WTC11 (cell line): Measurements from ENCODE around the gene SHROOM2. TPM values are rescaled to one million over a fixed set of nuclear protein-coding genes. Genes with fewer than 3 reads are reported as not detected.
A peak's percentile ranks its signal among the peaks of the same experiment; 100 is the strongest.

ENCODE experiments used
- ATAC-seq: fragments of 200-7000 bp; cut with Tn5 transposase; 2 replicates; pipeline ENCODE4 v1.10.0; 2021; ENCODE audit warnings: mild to moderate bottlenecking, moderate library complexity
- CTCF ChIA-PET: fragments of 300-600 bp; sonication (Branson Sonifier 250); formaldehyde crosslinking; loops from one replicate; lab custom pipeline; 2021; ENCODE audit warnings: antibody characterized with exemption; lab: Charles Lee
- POLR2A ChIA-PET: fragments of 350-600 bp; sonication (Branson Sonifier 250); formaldehyde crosslinking; loops from one replicate; lab custom pipeline; 2021; ENCODE audit warnings: antibody characterized with exemption; lab: Charles Lee
- DNase-seq: peaks from one replicate; pipeline ENCODE4 v3.0.0; 2021; ENCODE audit warnings: low spot score
- H3K27ac Mint-ChIP-seq: 2 replicates; pipeline ENCODE4 v1.8.0; 2021; ENCODE audit warnings: mixed read lengths
- H3K27me3 Mint-ChIP-seq: 2 replicates; pipeline ENCODE4 v1.8.0; 2021; ENCODE audit warnings: low read depth, mild to moderate bottlenecking, moderate library complexity, mixed read lengths
- H3K36me3 Mint-ChIP-seq: 2 replicates; pipeline ENCODE4 v1.8.0; 2021; ENCODE audit warnings: mixed read lengths
- H3K4me1 Mint-ChIP-seq: 2 replicates; pipeline ENCODE4 v1.8.0; 2022; ENCODE audit warnings: mixed read lengths
- H3K4me3 Mint-ChIP-seq: 2 replicates; pipeline ENCODE4 v1.8.0; 2021; ENCODE audit warnings: mild to moderate bottlenecking, moderate library complexity, mixed read lengths
- H3K9me3 Mint-ChIP-seq: 2 replicates; pipeline ENCODE4 v1.8.0; 2021; ENCODE audit warnings: mixed read lengths
- CDX4 ChIP-seq: fragments of 250-450 bp; sonication (Bioruptor Pico); IDR thresholded peaks from 2 replicates; pipeline ENCODE4 v1.9.0; 2021; ENCODE audit warnings: moderate library complexity, mild to moderate bottlenecking, inconsistent platforms, borderline replicate concordance
- E2F1 ChIP-seq: sonication (generic); formaldehyde crosslinking; IDR thresholded peaks from 2 replicates; pipeline ENCODE4 v1.8.0; 2022; ENCODE audit warnings: mild to moderate bottlenecking, missing genetic modification reagents
- ESRRA ChIP-seq: sonication (generic); formaldehyde crosslinking; IDR thresholded peaks from 2 replicates; pipeline ENCODE4 v1.8.1; 2022; ENCODE audit warnings: mild to moderate bottlenecking, missing genetic modification reagents, borderline replicate concordance
- FOXP4 ChIP-seq: sonication (generic); formaldehyde crosslinking; IDR thresholded peaks from 2 replicates; pipeline ENCODE4 v1.8.0; 2022; ENCODE audit warnings: mild to moderate bottlenecking, missing genetic modification reagents
- GABPB1 ChIP-seq: sonication (generic); formaldehyde crosslinking; IDR thresholded peaks from 2 replicates; pipeline ENCODE4 v1.8.1; 2023; ENCODE audit warnings: mild to moderate bottlenecking, missing genetic modification reagents
- GRHL2 ChIP-seq: fragments of 250-450 bp; sonication (Bioruptor Pico); IDR thresholded peaks from 2 replicates; pipeline ENCODE4 v1.8.0; 2022; ENCODE audit warnings: mild to moderate bottlenecking, moderate library complexity; ENCODE audit not compliant: insufficient replicate concordance, severe bottlenecking
- MXD4 ChIP-seq: fragments of 250-450 bp; sonication (Bioruptor Pico); IDR thresholded peaks from 2 replicates; pipeline ENCODE4 v1.8.0; 2021; ENCODE audit warnings: mild to moderate bottlenecking, moderate library complexity, borderline replicate concordance
- SP1 ChIP-seq: sonication (generic); formaldehyde crosslinking; conservative IDR thresholded peaks from 2 replicates; pipeline ENCODE4 v1.8.1; 2022; ENCODE audit warnings: missing genetic modification reagents
- TCF7 ChIP-seq: sonication (generic); formaldehyde crosslinking; IDR thresholded peaks from 2 replicates; pipeline ENCODE4 v1.8.0; 2022; ENCODE audit warnings: mild to moderate bottlenecking, low read depth, missing genetic modification reagents, moderate library complexity
- TEAD1 ChIP-seq: sonication (generic); formaldehyde crosslinking; IDR thresholded peaks from 2 replicates; pipeline ENCODE4 v1.8.0; 2022; ENCODE audit warnings: mild to moderate bottlenecking, missing genetic modification reagents
- TEAD4 ChIP-seq: sonication (generic); formaldehyde crosslinking; IDR thresholded peaks from 2 replicates; pipeline ENCODE4 v1.8.0; 2022; ENCODE audit warnings: mild to moderate bottlenecking, missing genetic modification reagents
- ZBTB43 ChIP-seq: sonication (generic); formaldehyde crosslinking; IDR thresholded peaks from 2 replicates; pipeline ENCODE4 v1.8.1; 2023; ENCODE audit warnings: mild to moderate bottlenecking, missing genetic modification reagents
- ZNF317 ChIP-seq: sonication (generic); formaldehyde crosslinking; IDR thresholded peaks from 2 replicates; pipeline ENCODE4 v1.8.1; 2023; ENCODE audit warnings: low read depth, mild to moderate bottlenecking, moderate library complexity, missing genetic modification reagents, borderline replicate concordance
- ZNF396 ChIP-seq: fragments of 250-450 bp; sonication (Bioruptor Pico); IDR thresholded peaks from 2 replicates; pipeline ENCODE4 v1.8.0; 2021; ENCODE audit warnings: mild to moderate bottlenecking, moderate library complexity, borderline replicate concordance
- ZNF423 ChIP-seq: fragments of 250-450 bp; sonication (Bioruptor Pico); IDR thresholded peaks from 2 replicates; pipeline ENCODE4 v2.1.2; 2022; ENCODE audit warnings: mild to moderate bottlenecking, moderate library complexity
- total RNA-seq: library from RNA; stranded (reverse); gene quantifications from 3 replicates; pipeline ENCODE4 v1.2.3, GENCODE V29; 2021
- TF ChIP-seq, protein P1 (sequence below): fragments of 250-450 bp; sonication (Bioruptor Pico); IDR thresholded peaks from 2 replicates; pipeline ENCODE4 v1.9.0; 2021; ENCODE audit warnings: mild to moderate bottlenecking
- TF ChIP-seq, protein P2 (sequence below): fragments of 250-450 bp; sonication (Bioruptor Pico); IDR thresholded peaks from 2 replicates; pipeline ENCODE4 v1.8.0; 2021; ENCODE audit warnings: mild to moderate bottlenecking

SHROOM2 gene
- total RNA-seq, 1 experiment from 2014 or later, result 14.8 TPM

- TF ChIP-seq FOXP4 (CRISPR knock-in tag) (no peak), TEAD4 (no peak), TCF7 (no peak)
Measured at GRCh38 chrX:9816084-9816700, 30.0 kb downstream of the SHROOM2 start (continued).

- Mint-ChIP-seq H3K36me3 (no peaks in the 10 kb centered on the region), H3K27ac (peak overlapping the region; percentile 91), H3K4me1 (peaks cover 55% of the 10 kb centered on the region)
- peak; percentile 36 for ATAC-seq
- POLR2A ChIA-PET, result interaction anchor here (0.5 kb wide), 1 partner anchor 23 kb away, joined by 6 read pairs; no protein-coding TSS in a partner anchor
- no peak for DNase-seq
- CTCF ChIA-PET, result no interaction called here
- no peak for TF ChIP-seq CDX4 (CRISPR knock-in tag)
- no peak for TF ChIP-seq ZNF423 (CRISPR knock-in tag)
- no peak for TF ChIP-seq ESRRA (CRISPR knock-in tag)
- TF ChIP-seq, protein P1, sequence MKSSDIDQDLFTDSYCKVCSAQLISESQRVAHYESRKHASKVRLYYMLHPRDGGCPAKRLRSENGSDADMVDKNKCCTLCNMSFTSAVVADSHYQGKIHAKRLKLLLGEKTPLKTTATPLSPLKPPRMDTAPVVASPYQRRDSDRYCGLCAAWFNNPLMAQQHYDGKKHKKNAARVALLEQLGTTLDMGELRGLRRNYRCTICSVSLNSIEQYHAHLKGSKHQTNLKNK (CRISPR knock-in tag), result no peak
- no peak for TF ChIP-seq SP1 (CRISPR knock-in tag)
- no peak for TF ChIP-seq GRHL2 (CRISPR knock-in tag)
- no peak for TF ChIP-seq GABPB1
- no peak for TF ChIP-seq ZNF317 (CRISPR knock-in tag)
- TF ChIP-seq, all 79 proteins: peak for 0
- Mint-ChIP-seq H3K4me3 (peak overlapping the region; percentile 48), H3K9me3 (no peaks in the 10 kb centered on the region), H3K27me3 (no peaks in the 10 kb centered on the region)
Measured at GRCh38 chrX:9821572-9821971, 35.3 kb downstream of the SHROOM2 start.

GRCh38 chrX:9824554-9824953 is 38.3 kb downstream of the SHROOM2 start:
- Mint-ChIP-seq H3K4me3 (peak overlapping the region; percentile 18; the same call in 1 of the 2 replicates), H3K4me1 (peaks cover 64% of the 10 kb centered on the region), H3K27me3 (no peaks in the 10 kb centered on the region), H3K9me3 (no peaks in the 10 kb centered on the region), H3K27ac (peak overlapping the region; percentile 84; the same call in 1 of the 2 replicates), H3K36me3 (no peaks in the 10 kb centered on the region)
- ChIA-PET POLR2A (no interaction called here), CTCF (interaction anchor here (1.1 kb wide), 1 partner anchor 41 kb away, joined by 3 read pairs; no protein-coding TSS in a partner anchor)
- TF ChIP-seq TEAD1 (CRISPR knock-in tag) (0 out of 2 replicates have a peak, but pooled peaks have one; percentile 31), CDX4 (CRISPR knock-in tag) (no peak)
- ATAC-seq, result peak; percentile 50
- DNase-seq, result peak; percentile 21

DNA sequence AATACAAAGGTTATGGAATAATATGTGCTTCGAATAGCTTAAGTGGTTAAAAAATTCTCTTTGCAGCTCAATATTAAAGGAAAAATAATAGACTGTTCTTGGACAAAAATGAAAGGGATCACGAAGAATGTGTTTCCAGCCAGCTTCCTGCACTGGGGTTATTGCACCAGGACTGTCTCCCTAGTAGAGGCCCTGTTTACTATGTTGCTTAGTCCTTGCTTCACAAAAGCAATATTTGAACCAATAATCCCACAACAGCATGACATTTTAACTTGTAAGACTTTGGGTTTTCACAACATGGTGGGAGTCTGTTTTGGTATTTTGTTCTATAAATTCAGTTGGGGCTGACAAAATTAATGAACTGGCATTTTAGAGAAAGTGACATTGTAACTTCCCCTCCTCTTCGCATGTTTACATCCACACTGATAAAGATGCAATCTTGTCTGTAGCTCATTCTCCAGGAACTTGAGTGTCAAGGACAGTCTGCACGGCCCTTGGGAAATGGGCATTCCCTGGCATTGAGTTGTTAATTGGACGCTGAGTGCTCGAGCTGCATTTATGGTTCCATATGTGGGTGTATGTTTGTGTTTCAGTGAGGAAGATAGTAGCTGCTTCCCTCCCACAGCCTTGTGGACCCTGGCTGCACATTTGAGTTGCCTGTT is 39.0 kb downstream of the SHROOM2 start:
- ATAC-seq, result no peak
- Mint-ChIP-seq H3K4me1 (peaks cover 65% of the 10 kb centered on the region), H3K27ac (peak overlapping the region; percentile 83), H3K36me3 (no peaks in the 10 kb centered on the region), H3K4me3 (peak overlapping the region; percentile 8; the same call in 1 of the 2 replicates), H3K9me3 (no peaks in the 10 kb centered on the region), H3K27me3 (no peaks in the 10 kb centered on the region)
- POLR2A ChIA-PET, result no interaction called here
- CTCF ChIA-PET, result interaction anchor here (1.1 kb wide), 1 partner anchor 41 kb away, joined by 3 read pairs; no protein-coding TSS in a partner anchor
- no peak for DNase-seq
- TF ChIP-seq ZNF396 (CRISPR knock-in tag) (no peak), MXD4 (CRISPR knock-in tag) (no peak), ZBTB43 (no peak), E2F1 (CRISPR knock-in tag) (no peak), TEAD1 (CRISPR knock-in tag) (no peak)
- TF ChIP-seq, protein P2, sequence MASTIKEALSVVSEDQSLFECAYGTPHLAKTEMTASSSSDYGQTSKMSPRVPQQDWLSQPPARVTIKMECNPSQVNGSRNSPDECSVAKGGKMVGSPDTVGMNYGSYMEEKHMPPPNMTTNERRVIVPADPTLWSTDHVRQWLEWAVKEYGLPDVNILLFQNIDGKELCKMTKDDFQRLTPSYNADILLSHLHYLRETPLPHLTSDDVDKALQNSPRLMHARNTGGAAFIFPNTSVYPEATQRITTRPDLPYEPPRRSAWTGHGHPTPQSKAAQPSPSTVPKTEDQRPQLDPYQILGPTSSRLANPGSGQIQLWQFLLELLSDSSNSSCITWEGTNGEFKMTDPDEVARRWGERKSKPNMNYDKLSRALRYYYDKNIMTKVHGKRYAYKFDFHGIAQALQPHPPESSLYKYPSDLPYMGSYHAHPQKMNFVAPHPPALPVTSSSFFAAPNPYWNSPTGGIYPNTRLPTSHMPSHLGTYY (CRISPR knock-in tag), result no peak
